C4-2B (cell line): ENCODE data around the gene HOXC11.

Experiments
- H3K27ac ChIP-seq: fragments of 450-650 bp; 2 replicates; pipeline ENCODE4 v1.5.1; 2017
- CTCF ChIP-seq: fragments of 450-650 bp; conservative IDR thresholded peaks from 2 replicates; pipeline ENCODE4 v1.5.1; 2017; ENCODE audit warnings: mild to moderate bottlenecking
- ZFX ChIP-seq: fragments of 450-650 bp; IDR thresholded peaks from 2 replicates; pipeline ENCODE4 v1.6.1; 2017

Gene HOXC11

GRCh38 chr12:53986686-53987483 is 14.0 kb downstream of the HOXC11 start:
- no peak overlapping the region for H3K27ac ChIP-seq
- TF ChIP-seq CTCF, result no peak
- TF ChIP-seq ZFX, result no peak

- no peak overlapping the region for H3K27ac ChIP-seq
- TF ChIP-seq CTCF (no peak), ZFX (no peak)
These were observed 14.9 kb downstream of the HOXC11 start for GRCh38 chr12:53987787-53988230.

GRCh38 chr12:53988541-53989226 is 15.8 kb downstream of the HOXC11 start:
- H3K27ac ChIP-seq, result peak overlapping the region; percentile 34
- no peak for TF ChIP-seq ZFX
- TF ChIP-seq CTCF, result no peak

GRCh38 chr12:53989227-53990113 is 16.5 kb downstream of the HOXC11 start:
- TF ChIP-seq CTCF (peak; percentile 88), ZFX (no peak)
- peak overlapping the region; percentile 34 for H3K27ac ChIP-seq

DNA sequence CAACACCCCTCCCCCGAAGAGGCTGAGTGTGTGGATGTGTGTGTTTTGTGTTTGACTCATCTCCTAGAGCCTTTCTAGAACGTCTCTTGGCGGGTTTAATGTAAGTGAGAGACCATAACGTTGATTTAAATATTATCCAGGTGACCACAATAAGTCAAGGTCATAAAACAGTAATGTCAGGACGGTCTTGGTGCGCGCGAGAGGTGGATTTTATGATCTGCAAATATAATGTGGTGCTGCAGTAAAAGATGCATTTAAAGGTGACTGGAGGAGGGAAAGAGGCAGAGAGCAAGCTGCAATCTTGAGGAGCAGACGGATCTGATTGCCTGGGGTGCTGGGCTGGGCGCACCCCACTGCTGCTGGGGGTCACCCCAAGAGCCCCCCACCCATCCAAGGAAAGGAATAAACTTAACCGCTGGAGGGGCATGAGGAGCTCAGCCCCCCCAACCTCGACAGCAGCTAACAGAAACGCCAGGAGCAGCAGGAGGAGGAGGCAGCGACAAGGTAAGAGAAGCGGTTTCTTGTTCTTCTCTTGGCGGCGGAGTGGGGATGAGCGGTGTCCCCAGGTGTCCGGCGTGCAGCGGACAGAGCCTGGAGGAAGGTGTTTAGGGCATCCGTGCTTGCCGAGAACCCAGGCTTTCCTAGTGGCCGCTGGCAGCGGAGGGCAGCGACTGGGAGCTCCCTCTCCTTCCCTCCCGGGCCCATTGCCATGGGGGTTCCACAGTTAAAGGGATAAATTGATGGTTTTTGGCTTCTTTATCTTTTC is 17.6 kb downstream of the HOXC11 start:
- no peak overlapping the region for H3K27ac ChIP-seq
- TF ChIP-seq CTCF, result no peak
- no peak for TF ChIP-seq ZFX

DNA sequence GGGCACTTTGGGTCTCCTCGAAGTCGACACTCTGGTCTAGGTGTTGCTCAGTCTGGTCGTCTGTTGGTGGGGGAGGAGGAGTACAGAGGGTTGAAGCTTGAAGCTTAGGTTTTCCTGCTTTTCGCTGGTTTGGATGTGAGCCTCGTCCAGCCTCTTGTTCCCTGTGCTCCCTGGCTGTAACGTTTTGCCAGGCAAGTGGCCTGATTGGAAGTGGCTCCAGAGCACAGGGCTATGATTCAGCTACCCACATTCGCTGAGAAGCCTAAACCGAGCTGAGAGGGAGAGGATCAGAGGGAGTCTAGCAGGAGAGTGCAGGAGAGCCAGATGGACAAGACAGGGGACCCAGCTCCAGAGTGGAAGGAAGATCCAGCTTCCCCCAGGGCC is 18.1 kb downstream of the HOXC11 start:
- H3K27ac ChIP-seq, result no peak overlapping the region
- TF ChIP-seq ZFX (no peak), CTCF (no peak)
